Mesendoderm (in vitro differentiated cells): ENCODE data around the gene CNDP1.
A peak's percentile ranks its signal among the peaks of the same experiment; 100 is the strongest.

Source experiments
- DNase-seq: peaks from one replicate; pipeline ENCODE4 v3.0.0; 2013
- H2AK5ac ChIP-seq: 2 replicates; pipeline ENCODE4 v1.6.1; 2013; ENCODE audit warnings: low read length, inconsistent platforms
- H2BK120ac ChIP-seq: 2 replicates; pipeline ENCODE4 v1.6.1; 2013; ENCODE audit warnings: low read depth, mild to moderate bottlenecking, low read length, moderate library complexity, mixed read lengths
- H2BK15ac ChIP-seq: replicated peaks from 2 replicates; pipeline ENCODE4 v1.6.1; 2013; ENCODE audit warnings: low read depth, mild to moderate bottlenecking, moderate library complexity
- H2BK5ac ChIP-seq: 2 replicates; pipeline ENCODE4 v1.6.1; 2013; ENCODE audit warnings: low read length, inconsistent platforms
- H3K18ac ChIP-seq: 2 replicates; pipeline ENCODE4 v1.6.1; 2013; ENCODE audit warnings: mild to moderate bottlenecking, low read length, mixed read lengths
- H3K23ac ChIP-seq: one replicate; pipeline ENCODE4 v1.6.1; 2013; ENCODE audit warnings: low read length
- H3K27ac ChIP-seq: 2 replicates; pipeline ENCODE4 v1.5.1; 2013; ENCODE audit warnings: low read depth, mild to moderate bottlenecking, inconsistent platforms, low read length, moderate library complexity
- H3K27me3 ChIP-seq: 2 replicates; pipeline ENCODE4 v1.6.1; 2013; ENCODE audit warnings: low read length, control low read depth, mild to moderate bottlenecking, inconsistent platforms; ENCODE audit not compliant: insufficient read depth, poor library complexity
- H3K36me3 ChIP-seq: 2 replicates; pipeline ENCODE4 v1.6.1; 2013; ENCODE audit warnings: low read length, inconsistent platforms; ENCODE audit not compliant: control insufficient read depth, insufficient read depth
- H3K4ac ChIP-seq: one replicate; pipeline ENCODE4 v1.6.1; 2013; ENCODE audit warnings: low read depth, mild to moderate bottlenecking, low read length, moderate library complexity
- H3K4me1 ChIP-seq: 2 replicates; pipeline ENCODE4 v1.6.1; 2013; ENCODE audit warnings: low read depth, low read length, inconsistent platforms; ENCODE audit not compliant: control insufficient read depth
- H3K4me2 ChIP-seq: 2 replicates; pipeline ENCODE4 v1.6.1; 2013; ENCODE audit warnings: low read length
- H3K4me3 ChIP-seq: 2 replicates; pipeline ENCODE4 v1.5.1; 2013; ENCODE audit warnings: mild to moderate bottlenecking, low read length
- H3K56ac ChIP-seq: one replicate; pipeline ENCODE4 v1.6.1; 2013; ENCODE audit warnings: low read length
- H3K79me1 ChIP-seq: 2 replicates; pipeline ENCODE4 v1.6.1; 2013; ENCODE audit warnings: low read length, inconsistent platforms
- H3K79me2 ChIP-seq: 2 replicates; pipeline ENCODE4 v1.6.1; 2013; ENCODE audit warnings: mild to moderate bottlenecking, low read length; ENCODE audit not compliant: control insufficient read depth, insufficient read depth
- H3K9ac ChIP-seq: 2 replicates; pipeline ENCODE4 v1.6.1; 2013; ENCODE audit warnings: low read length, inconsistent platforms
- H4K5ac ChIP-seq: one replicate; pipeline ENCODE4 v1.6.1; 2013; ENCODE audit warnings: low read length
- H4K8ac ChIP-seq: one replicate; pipeline ENCODE4 v1.6.1; 2013; ENCODE audit warnings: low read depth, mild to moderate bottlenecking, control low read depth, low read length, moderate library complexity
- WGBS: extraction: QIAGEN DNeasy Blood & Tissue Kit; methylation state at CpG from one replicate; pipeline ENCODE4 v1.1.7; 2013; ENCODE audit warnings: low lambda C conversion rate, missing lambda C conversion rate; ENCODE audit not compliant: insufficient coverage; ENCODE audit errors: extremely low coverage; 5-methylcytosine and 5-hydroxymethylcytosine counted together

CNDP1 gene

GRCh38 chr18:74547860-74548259 lies 13.6 kb downstream of the CNDP1 start:
- WGBS = no CpG with 5 or more reads among the region's 7 CpGs
- Histone ChIP-seq H4K8ac (no peak overlapping the region), H3K18ac (no peak overlapping the region), H3K56ac (no peak overlapping the region), H3K79me1 (no peaks in the 10 kb centered on the region), H2AK5ac (no peak overlapping the region), H3K27ac (no peak overlapping the region), H3K23ac (no peak overlapping the region), H2BK15ac (no peak overlapping the region), H4K5ac (no peak overlapping the region), H3K79me2 (no peaks in the 10 kb centered on the region), H3K27me3 (no peaks in the 10 kb centered on the region), H3K4me2 (no peak overlapping the region), H2BK5ac (no peak overlapping the region), H3K36me3 (no peaks in the 10 kb centered on the region), H3K4me1 (no peaks in the 10 kb centered on the region), H3K4me3 (no peak overlapping the region), H2BK120ac (no peak overlapping the region), H3K4ac (no peak overlapping the region), H3K9ac (no peak overlapping the region)
- DNase-seq = no peak

DNA sequence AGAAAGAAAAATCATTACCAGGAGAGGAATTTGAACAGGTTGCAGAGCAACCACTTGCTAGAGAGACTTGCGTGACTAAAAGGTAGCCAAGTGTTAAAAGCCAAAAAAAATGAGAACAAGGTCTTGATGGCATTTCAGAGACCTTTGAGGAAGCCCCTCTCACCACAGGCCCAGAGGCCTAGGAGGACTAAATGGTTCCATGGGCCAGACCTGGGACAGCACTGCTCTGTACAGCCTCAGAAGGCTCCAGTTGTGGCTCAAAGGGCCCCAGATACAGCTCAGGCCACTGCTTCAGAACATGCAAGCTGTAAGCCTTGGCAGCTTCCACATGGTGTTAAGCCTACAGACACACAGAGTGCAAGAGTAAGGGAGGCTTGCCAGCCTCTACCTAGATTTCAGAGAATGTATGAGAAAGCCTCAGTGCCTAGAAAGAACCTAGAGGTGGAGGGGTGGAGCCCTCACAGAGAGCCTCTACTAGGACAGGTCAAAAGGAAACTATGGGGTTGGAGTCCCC lies 15.3 kb downstream of the CNDP1 start:
- Histone ChIP-seq H3K36me3 (no peaks in the 10 kb centered on the region), H3K9ac (no peak overlapping the region), H3K27ac (no peak overlapping the region), H4K8ac (no peak overlapping the region), H3K4me2 (no peak overlapping the region), H2BK5ac (no peak overlapping the region), H2AK5ac (no peak overlapping the region), H3K18ac (no peak overlapping the region), H3K23ac (no peak overlapping the region), H3K79me2 (no peaks in the 10 kb centered on the region), H2BK120ac (no peak overlapping the region), H4K5ac (no peak overlapping the region), H3K27me3 (no peaks in the 10 kb centered on the region), H3K4ac (no peak overlapping the region), H3K4me1 (no peaks in the 10 kb centered on the region), H3K4me3 (no peak overlapping the region), H2BK15ac (no peak overlapping the region), H3K79me1 (no peaks in the 10 kb centered on the region), H3K56ac (no peak overlapping the region)
- peak; percentile 35 for DNase-seq
- WGBS = no CpG with 5 or more reads among the region's 1 CpG

GRCh38 chr18:74550886-74551285 lies 16.6 kb downstream of the CNDP1 start:
- Histone ChIP-seq H3K36me3 (no peaks in the 10 kb centered on the region), H3K79me2 (no peaks in the 10 kb centered on the region), H3K9ac (no peak overlapping the region), H3K27me3 (no peaks in the 10 kb centered on the region), H3K4ac (no peak overlapping the region), H3K23ac (no peak overlapping the region), H3K4me1 (no peaks in the 10 kb centered on the region), H2BK15ac (no peak overlapping the region), H3K4me3 (no peak overlapping the region), H4K5ac (no peak overlapping the region), H3K4me2 (no peak overlapping the region), H4K8ac (no peak overlapping the region), H3K79me1 (no peaks in the 10 kb centered on the region), H3K18ac (no peak overlapping the region), H3K56ac (no peak overlapping the region), H2BK120ac (no peak overlapping the region), H2AK5ac (no peak overlapping the region), H2BK5ac (no peak overlapping the region), H3K27ac (no peak overlapping the region)
- DNase-seq = no peak
- WGBS = no CpG with 5 or more reads among the region's 6 CpGs

DNA sequence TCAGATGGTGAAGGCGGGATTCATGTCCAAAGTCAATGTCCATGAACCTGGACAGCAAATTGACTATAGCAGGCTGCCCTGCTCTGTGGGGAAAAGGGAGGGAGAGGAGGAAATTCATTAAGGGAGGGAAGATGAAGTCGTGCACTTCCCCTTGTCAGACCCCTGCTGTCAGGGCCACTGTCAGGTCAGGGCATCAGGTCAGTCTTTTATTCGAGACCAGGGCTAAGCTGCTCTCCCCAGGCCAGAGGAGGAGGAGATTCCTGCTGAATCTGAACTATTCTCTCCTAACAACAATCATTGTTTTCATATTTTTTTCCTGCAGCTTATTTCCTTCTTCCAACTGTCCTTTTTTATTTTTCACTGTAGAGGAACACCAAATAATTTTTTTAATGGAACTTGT lies 17.2 kb downstream of the CNDP1 start:
- H3K36me3 ChIP-seq = no peaks in the 10 kb centered on the region
- H3K27me3 ChIP-seq = no peaks in the 10 kb centered on the region
- H2BK120ac ChIP-seq = no peak overlapping the region
- no peak overlapping the region for H2BK5ac ChIP-seq
- no peak overlapping the region for H3K27ac ChIP-seq
- no CpG with 5 or more reads among the region's 3 CpGs for WGBS
- H3K9ac ChIP-seq = no peak overlapping the region
- no peak overlapping the region for H3K4ac ChIP-seq
- no peak overlapping the region for H3K23ac ChIP-seq
- H3K4me2 ChIP-seq = no peak overlapping the region
- no peak overlapping the region for H3K56ac ChIP-seq
- no peak overlapping the region for H2AK5ac ChIP-seq
- no peak overlapping the region for H4K5ac ChIP-seq
- H2BK15ac ChIP-seq = no peak overlapping the region
- no peaks in the 10 kb centered on the region for H3K4me1 ChIP-seq
- H3K79me2 ChIP-seq = no peaks in the 10 kb centered on the region
- DNase-seq = no peak
- H4K8ac ChIP-seq = no peak overlapping the region
- H3K18ac ChIP-seq = no peak overlapping the region
- H3K79me1 ChIP-seq = no peaks in the 10 kb centered on the region
- H3K4me3 ChIP-seq = no peak overlapping the region

- Histone ChIP-seq H3K36me3 (no peaks in the 10 kb centered on the region), H3K23ac (no peak overlapping the region)
Measured at GRCh38 chr18:74551936-74552555, 17.7 kb downstream of the CNDP1 start.

DNA sequence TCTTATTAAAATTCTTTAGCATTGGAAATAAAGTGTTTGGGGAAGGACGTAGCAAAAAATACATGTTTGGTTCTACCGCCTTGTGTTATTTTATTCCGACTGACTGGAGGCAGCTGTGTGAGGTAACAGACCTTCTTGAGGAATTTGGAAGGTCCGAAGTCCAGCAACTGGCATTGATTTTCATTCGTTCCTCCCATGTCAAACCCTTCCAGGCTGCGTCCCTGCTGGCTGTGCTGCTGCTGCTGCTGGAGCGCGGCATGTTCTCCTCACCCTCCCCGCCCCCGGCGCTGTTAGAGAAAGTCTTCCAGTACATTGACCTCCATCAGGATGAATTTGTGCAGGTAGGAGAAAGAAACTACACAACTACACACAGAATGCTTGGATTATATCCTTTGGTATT lies 21.8 kb downstream of the CNDP1 start:
- Histone ChIP-seq H2BK5ac (no peak overlapping the region), H2BK120ac (no peak overlapping the region), H3K36me3 (no peaks in the 10 kb centered on the region), H3K9ac (no peak overlapping the region), H4K8ac (no peak overlapping the region), H3K23ac (no peak overlapping the region), H3K27me3 (no peaks in the 10 kb centered on the region), H4K5ac (no peak overlapping the region), H3K4me2 (no peak overlapping the region), H3K18ac (no peak overlapping the region), H3K79me2 (no peaks in the 10 kb centered on the region), H3K4me1 (no peaks in the 10 kb centered on the region), H3K79me1 (no peaks in the 10 kb centered on the region), H3K4ac (no peak overlapping the region), H3K27ac (no peak overlapping the region), H3K4me3 (no peak overlapping the region), H2BK15ac (no peak overlapping the region), H3K56ac (no peak overlapping the region), H2AK5ac (no peak overlapping the region)
- no CpG with 5 or more reads among the region's 11 CpGs for WGBS
- no peak for DNase-seq

More at GRCh38 chr18:74551936-74552555, 17.7 kb downstream of the CNDP1 start:
- WGBS = no CpG with 5 or more reads among the region's 5 CpGs
- H3K27ac ChIP-seq = no peak overlapping the region
- H3K9ac ChIP-seq = no peak overlapping the region
- H3K4ac ChIP-seq = no peak overlapping the region
- no peak overlapping the region for H2AK5ac ChIP-seq
- H3K4me3 ChIP-seq = no peak overlapping the region
- no peak overlapping the region for H2BK15ac ChIP-seq
- DNase-seq = peak; percentile 91
- no peaks in the 10 kb centered on the region for H3K4me1 ChIP-seq
- H2BK120ac ChIP-seq = no peak overlapping the region
- no peaks in the 10 kb centered on the region for H3K79me2 ChIP-seq
- no peaks in the 10 kb centered on the region for H3K27me3 ChIP-seq
- H3K18ac ChIP-seq = no peak overlapping the region
- no peak overlapping the region for H3K4me2 ChIP-seq
- H2BK5ac ChIP-seq = no peak overlapping the region
- no peak overlapping the region for H3K56ac ChIP-seq
- H3K79me1 ChIP-seq = no peaks in the 10 kb centered on the region
- no peak overlapping the region for H4K8ac ChIP-seq
- no peak overlapping the region for H4K5ac ChIP-seq
